ENCODE data around the gene KIAA1671. TPM values are rescaled to one million over a fixed set of nuclear protein-coding genes. Genes with fewer than 3 reads are reported as not detected.

Gene KIAA1671
- total RNA-seq, 4 donors from 2014 or later = 16.2 to 35.0 (median 21.7) TPM

DNA sequence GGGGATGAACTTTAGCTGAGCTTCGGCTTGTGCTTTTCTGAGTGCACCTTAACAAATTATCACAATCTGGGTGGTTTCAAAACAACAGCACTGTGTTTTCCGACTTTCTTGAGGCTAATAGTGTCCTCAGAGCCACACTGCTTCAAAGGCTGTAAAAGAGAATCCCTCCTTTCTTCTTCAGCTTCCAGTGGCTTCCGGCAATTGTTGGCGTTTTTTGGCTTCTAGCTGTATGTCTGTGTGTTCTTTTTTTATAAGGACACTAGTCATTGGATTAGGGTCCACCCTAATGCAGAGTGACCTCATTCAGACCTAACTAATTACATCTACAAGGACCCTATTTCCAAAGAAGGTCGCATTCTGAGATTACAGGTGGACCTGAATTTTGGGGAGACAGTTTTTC lies 30.6 kb downstream of the KIAA1671 start:
- Histone ChIP-seq H3K27me3 (no peaks in the 10 kb centered on the region), H3K4me1 (peaks cover 0 to 16% of the 10 kb centered on the region in 2 donors), H3K4me3 (no peak overlapping the region), H3K36me3 (no peaks in the 10 kb centered on the region), H3K9me3 (no peaks in the 10 kb centered on the region), H3K27ac (peak overlapping the region; percentile 40 to 81 (median 56))
- intact Hi-C loops (cut with DNase I; ENCODE audit: low total_unique reads) (no loop called here), in situ Hi-C loops (cut with MboI; ENCODE audit: low sequenced_read_pairs in 4 of 4) (no loop called here)
- ATAC-seq = peak; percentile 15 to 34
- TF ChIP-seq POLR2A (IDR thresholded peaks at IDR 0.05) = no peak
- TF ChIP-seq, protein P1, sequence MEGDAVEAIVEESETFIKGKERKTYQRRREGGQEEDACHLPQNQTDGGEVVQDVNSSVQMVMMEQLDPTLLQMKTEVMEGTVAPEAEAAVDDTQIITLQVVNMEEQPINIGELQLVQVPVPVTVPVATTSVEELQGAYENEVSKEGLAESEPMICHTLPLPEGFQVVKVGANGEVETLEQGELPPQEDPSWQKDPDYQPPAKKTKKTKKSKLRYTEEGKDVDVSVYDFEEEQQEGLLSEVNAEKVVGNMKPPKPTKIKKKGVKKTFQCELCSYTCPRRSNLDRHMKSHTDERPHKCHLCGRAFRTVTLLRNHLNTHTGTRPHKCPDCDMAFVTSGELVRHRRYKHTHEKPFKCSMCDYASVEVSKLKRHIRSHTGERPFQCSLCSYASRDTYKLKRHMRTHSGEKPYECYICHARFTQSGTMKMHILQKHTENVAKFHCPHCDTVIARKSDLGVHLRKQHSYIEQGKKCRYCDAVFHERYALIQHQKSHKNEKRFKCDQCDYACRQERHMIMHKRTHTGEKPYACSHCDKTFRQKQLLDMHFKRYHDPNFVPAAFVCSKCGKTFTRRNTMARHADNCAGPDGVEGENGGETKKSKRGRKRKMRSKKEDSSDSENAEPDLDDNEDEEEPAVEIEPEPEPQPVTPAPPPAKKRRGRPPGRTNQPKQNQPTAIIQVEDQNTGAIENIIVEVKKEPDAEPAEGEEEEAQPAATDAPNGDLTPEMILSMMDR (IDR thresholded peaks at IDR 0.05 in 4 of 5, conservative IDR thresholded peaks at IDR 0.05 in 1 of 5) = no peak
- DNase-seq = no peak

DNA sequence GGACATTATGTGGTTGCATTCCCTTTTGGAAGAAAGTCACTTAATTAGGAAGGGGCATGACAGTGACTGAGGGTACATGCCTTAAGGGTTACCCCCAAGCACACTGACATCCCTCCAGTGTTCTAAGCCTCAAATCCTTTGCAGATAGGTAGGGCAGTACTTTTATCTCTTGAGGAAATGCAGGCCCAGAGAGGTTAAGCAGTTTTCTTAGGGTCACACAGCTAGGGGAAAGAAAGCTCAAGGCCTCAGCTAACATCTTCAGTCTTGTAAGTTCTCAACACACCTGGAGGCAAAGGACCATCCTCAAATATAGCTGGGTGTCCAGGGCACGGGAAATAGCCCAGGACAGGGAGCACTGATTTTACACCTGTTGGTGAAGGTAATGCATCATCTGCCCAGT lies 31.6 kb downstream of the KIAA1671 start:
- no peak for ATAC-seq
- H3K4me1 ChIP-seq = peaks cover 0 to 14% of the 10 kb centered on the region in 2 donors
- in situ Hi-C loops (cut with MboI; ENCODE audit: low sequenced_read_pairs in 4 of 4) = no loop called here

DNA sequence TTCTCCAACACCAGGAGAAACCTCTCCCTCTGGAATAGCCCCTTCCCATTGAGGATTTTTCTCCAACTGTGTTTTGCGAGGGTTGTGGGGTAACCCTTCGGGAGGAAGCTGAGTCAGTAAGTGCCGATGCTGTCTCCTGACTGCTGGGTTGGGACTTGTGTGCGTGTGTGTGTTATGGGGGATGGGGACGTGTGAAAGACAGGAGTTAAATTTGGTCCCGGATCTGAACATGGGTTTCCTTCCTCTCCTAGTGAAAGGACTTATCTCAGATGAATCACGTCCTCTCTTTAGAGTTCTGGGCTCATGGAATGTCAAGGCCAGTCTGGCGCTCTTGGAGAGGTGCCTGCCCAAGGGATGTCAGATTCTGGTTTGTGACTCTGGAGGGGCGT lies 33.3 kb downstream of the KIAA1671 start:
- in situ Hi-C loops (cut with MboI; ENCODE audit: low sequenced_read_pairs in 4 of 4) = no loop called here
- TF ChIP-seq, protein P1 (IDR thresholded peaks at IDR 0.05 in 4 of 5, conservative IDR thresholded peaks at IDR 0.05 in 1 of 5) = no peak
- peak in 1 of 2 donors; percentile 9 for TF ChIP-seq POLR2A (IDR thresholded peaks at IDR 0.05)

More for the DNA sequence above, 31.6 kb downstream of the KIAA1671 start:
- TF ChIP-seq, protein P1 (IDR thresholded peaks at IDR 0.05 in 4 of 5, conservative IDR thresholded peaks at IDR 0.05 in 1 of 5) = no peak
- TF ChIP-seq POLR2A (IDR thresholded peaks at IDR 0.05) = no peak
- no peak for DNase-seq
- Histone ChIP-seq H3K4me3 (no peak overlapping the region), H3K9me3 (no peaks in the 10 kb centered on the region), H3K27me3 (no peaks in the 10 kb centered on the region), H3K36me3 (no peaks in the 10 kb centered on the region), H3K27ac (peak overlapping the region in 2 of 4 donors; percentile 59 to 81)
- intact Hi-C loops (cut with DNase I; ENCODE audit: low total_unique reads) = no loop called here

DNA sequence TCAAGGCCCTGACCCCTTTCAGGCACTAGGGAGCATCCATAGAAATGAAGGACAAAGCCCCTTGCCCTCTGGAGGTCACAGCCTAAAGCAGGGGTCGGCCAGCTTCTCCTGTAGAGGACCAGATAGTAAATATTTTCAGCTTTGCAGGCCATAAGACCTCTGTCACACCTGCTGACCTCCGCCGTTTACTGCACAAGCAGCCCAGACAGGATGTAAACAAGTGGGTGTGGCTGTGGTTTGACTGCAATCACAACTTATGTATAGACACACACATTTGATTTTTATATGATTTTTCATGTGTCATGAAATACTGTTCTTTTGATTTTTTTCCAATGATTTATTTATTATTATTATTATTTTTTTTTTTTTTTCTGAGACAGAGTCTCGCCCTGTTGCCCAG lies 34.3 kb downstream of the KIAA1671 start:
- Histone ChIP-seq H3K27ac (peak overlapping the region in 3 of 4 donors; percentile 40 to 58 (median 50)), H3K4me1 (peaks cover 0 to 26% of the 10 kb centered on the region in 2 donors), H3K9me3 (no peaks in the 10 kb centered on the region), H3K36me3 (no peaks in the 10 kb centered on the region), H3K27me3 (no peaks in the 10 kb centered on the region), H3K4me3 (no peak overlapping the region)
- ATAC-seq (no peak), DNase-seq (no peak)
- intact Hi-C loops (cut with DNase I; ENCODE audit: low total_unique reads) (no loop called here), in situ Hi-C loops (cut with MboI; ENCODE audit: low sequenced_read_pairs in 4 of 4) (no loop called here)
- TF ChIP-seq, protein P1 (IDR thresholded peaks at IDR 0.05 in 4 of 5, conservative IDR thresholded peaks at IDR 0.05 in 1 of 5) = no peak
- no peak for TF ChIP-seq POLR2A (IDR thresholded peaks at IDR 0.05)

More for the DNA sequence above, 33.3 kb downstream of the KIAA1671 start:
- ATAC-seq = peak; percentile 55 to 70
- no peak for DNase-seq
- H3K27ac ChIP-seq = peak overlapping the region; percentile 38 to 81 (median 62)
- H3K36me3 ChIP-seq = no peaks in the 10 kb centered on the region
- H3K27me3 ChIP-seq = no peaks in the 10 kb centered on the region
- H3K4me3 ChIP-seq = no peak overlapping the region
- H3K9me3 ChIP-seq = no peaks in the 10 kb centered on the region
- intact Hi-C loops (cut with DNase I; ENCODE audit: low total_unique reads) = no loop called here
- H3K4me1 ChIP-seq = peaks cover 0 to 20% of the 10 kb centered on the region in 2 donors

DNA sequence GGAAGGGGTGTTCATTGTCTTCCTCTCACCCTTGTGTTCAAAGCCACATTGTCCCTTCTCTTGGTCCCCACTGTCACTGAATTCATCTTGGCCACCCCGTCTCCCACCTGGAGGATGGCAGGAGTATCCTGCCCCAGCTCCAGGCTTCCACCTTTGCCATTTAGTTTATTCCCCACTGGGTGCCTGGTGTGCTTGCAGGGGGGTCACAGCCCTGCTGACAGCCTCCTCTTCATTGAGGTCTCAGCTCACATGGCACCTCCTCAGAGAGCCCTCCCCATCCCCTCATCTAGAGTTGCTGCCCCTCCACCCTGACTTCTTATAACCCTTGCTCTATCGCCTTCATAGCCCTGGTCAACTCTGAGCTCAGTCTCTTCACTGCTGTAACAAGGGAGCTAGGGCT lies 36.6 kb downstream of the KIAA1671 start:
- DNase-seq (no peak), ATAC-seq (no peak)
- in situ Hi-C loops (cut with MboI; ENCODE audit: low sequenced_read_pairs in 4 of 4) (no loop called here), intact Hi-C loops (cut with DNase I; ENCODE audit: low total_unique reads) (no loop called here)
- H3K9me3 ChIP-seq = no peaks in the 10 kb centered on the region
- H3K27me3 ChIP-seq = no peaks in the 10 kb centered on the region
- H3K4me1 ChIP-seq = peaks cover 0 to 24% of the 10 kb centered on the region in 2 donors
- TF ChIP-seq POLR2A (IDR thresholded peaks at IDR 0.05) = no peak
- TF ChIP-seq, protein P1 (IDR thresholded peaks at IDR 0.05 in 4 of 5, conservative IDR thresholded peaks at IDR 0.05 in 1 of 5) = no peak
- H3K36me3 ChIP-seq = no peaks in the 10 kb centered on the region
- no peak overlapping the region for H3K4me3 ChIP-seq
- peak overlapping the region; percentile 52 to 73 (median 62) for H3K27ac ChIP-seq
